GM18517 (cell line): ENCODE data around the gene E2F4.

Source experiments
- ATAC-seq: cut with Tn5 transposase; IDR thresholded peaks from one replicate; pipeline ENCODE4 v1.9.1; 2021; ENCODE audit warnings: mild to moderate bottlenecking, moderate library complexity; ENCODE audit not compliant: unreplicated experiment

E2F4 gene

DNA sequence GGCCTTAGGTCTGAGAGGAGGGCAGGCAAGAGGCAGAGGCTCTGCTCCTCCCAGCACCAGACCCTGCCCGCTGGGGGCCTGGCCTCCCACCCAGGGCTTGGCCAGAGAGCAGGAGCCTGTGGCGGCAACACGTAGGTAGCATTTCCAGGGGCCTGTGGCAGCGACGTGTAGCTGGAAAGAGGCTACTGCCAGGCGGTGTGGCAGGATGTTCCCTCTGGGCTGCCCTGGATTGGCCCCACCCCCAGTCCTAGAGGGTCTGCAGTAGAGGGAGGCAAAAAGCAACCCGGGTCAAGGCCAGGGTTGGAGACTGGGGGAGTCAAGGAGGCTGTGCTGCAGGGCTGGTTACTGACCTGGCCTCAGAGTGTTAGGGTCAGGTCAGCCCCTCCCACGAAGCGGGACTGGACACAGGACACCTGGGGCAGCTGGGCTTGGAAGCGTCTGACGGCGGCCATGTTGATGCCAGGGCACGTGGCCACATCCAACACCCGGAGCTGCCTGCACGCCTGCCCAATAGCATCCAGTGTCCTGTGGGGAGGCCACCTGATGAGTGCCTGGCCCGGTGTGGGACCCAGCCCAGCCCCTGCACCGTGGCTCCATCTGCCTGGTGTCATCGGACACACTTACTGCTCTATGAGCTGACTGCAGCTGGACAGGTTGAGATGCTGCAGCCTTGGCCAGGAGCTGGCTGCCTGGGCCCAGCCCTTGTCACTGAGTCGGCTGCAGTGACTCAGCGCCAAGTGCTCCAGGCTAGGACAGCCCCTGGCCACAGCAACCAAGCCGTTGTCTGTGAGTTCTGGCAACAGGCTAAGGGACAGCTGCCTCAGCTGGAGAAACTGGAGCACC lies 15.5 kb downstream of the E2F4 start:
- no peak for ATAC-seq

DNA sequence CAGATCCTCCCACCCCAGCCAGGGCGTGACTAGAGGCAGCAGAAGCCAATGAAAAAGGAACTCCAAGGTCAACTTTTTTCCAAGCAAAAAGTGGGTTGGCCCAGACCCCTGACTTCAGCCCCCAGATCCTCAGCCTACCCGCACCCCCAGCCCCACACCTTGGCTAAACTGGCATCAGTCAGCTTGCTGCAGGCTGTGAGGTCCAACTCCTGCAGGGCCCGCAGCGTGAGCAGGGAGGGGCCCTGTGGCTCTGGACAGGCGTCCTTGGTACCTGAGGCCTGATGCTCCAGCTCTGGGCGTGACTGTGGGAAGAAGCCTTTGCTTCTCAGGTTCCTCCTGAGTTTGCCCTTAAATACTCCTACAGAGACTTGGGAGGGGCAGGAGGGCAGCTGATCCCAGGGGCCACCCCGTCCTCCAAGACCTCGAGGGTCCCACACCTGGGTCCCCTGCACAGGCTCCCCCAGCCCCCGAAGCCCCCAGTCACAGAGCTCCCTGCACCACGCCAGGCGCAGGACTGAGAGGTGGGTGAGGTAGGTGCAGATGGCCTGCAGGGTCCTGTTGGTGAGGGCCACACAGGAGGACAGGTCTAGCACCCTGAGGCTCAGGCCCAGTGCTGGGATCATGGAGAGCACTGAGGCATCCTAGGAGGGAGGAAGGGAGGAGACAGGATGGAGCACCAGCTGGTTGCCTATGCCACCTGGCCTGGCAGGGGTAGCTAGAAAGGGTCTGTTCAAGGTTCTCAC lies 16.4 kb downstream of the E2F4 start:
- no peak for ATAC-seq

GRCh38 chr16:67209565-67209964 lies 17.6 kb downstream of the E2F4 start:
- ATAC-seq, result no peak

DNA sequence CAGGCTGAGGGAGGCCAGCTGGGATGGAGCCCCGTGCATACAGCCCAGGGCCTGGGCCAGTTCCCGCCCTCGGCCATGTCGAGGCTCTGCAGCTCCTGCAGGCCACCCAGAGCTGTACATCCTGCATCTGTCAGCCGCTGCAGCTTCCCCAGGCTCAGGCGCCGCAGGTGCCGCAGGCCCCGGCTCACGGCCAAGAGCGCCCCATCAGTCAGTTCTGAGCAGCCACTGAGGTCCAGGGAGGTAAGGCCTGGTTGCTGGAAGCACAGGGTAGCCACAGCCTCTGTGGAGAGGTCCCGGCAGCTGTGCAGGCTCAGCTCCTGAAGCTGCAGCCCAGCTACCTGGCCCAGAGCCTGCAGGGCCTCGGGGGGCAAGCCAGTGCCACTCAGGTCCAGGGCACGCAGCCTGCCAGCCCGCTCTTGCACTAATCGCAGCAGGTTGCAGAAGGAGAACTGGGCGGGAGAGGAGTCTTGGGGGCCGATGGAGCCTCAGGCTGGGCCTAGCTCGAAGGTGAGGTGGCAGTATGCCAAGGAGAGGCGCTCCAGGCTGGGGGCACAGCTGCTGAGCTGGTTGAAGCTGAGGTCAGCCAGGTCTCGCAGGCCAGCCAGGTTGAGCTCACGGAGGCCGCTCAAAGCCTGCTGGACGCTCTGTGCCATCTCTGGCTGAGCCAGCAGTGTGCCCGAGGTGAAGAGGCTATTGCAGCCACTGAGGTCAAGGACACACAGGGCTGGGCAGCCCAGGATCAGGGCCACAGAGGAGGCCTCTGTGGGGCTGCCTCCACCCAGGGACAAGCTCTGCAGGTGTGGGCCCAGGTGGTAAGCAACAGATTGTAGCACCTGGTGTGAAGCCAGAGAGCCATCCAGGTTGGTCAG lies 18.3 kb downstream of the E2F4 start:
- ATAC-seq, result no peak

DNA sequence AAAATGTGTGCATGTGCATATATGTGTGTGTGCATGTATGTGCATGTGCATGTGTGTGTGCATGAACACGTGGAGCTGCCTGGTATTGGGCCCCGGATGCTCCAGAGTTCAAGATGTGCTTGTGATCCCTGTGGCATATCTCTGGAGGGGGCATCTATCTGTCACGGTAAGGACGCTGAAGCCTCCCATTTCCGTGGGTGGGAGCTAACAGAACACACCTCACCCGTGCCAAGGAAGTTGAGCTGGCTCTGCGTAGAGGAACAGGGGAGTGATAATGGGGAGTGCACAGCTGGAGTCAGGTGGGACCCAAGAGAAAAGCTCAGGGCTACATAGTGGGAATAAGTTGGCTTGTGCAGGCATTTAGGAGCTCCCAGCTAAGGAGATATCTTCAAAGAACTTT lies 19.7 kb downstream of the E2F4 start:
- no peak for ATAC-seq

DNA sequence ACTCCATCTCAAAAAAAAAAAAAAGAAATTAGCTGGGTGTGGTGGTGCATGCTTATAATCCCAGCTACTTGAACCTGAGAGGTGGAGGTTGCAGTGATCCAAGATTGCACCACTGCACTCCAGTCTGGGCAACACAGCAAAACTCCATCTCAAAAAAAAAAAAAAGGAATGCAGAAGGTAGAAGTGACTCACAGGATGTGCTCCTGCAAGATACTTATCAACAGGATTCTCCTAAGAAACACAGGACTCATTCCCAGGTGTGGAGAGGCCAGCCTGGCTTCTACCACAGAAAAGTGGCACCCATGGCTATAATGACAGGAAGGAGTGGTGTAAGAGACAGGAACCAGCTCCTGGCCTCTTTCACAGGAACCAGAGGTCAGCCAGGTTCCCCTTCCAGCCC lies 20.8 kb downstream of the E2F4 start:
- no peak for ATAC-seq

- no peak for ATAC-seq
Measured at GRCh38 chr16:67213197-67214019, 21.5 kb downstream of the E2F4 start.

- no peak for ATAC-seq
Measured at GRCh38 chr16:67215706-67216105, 23.8 kb downstream of the E2F4 start.

DNA sequence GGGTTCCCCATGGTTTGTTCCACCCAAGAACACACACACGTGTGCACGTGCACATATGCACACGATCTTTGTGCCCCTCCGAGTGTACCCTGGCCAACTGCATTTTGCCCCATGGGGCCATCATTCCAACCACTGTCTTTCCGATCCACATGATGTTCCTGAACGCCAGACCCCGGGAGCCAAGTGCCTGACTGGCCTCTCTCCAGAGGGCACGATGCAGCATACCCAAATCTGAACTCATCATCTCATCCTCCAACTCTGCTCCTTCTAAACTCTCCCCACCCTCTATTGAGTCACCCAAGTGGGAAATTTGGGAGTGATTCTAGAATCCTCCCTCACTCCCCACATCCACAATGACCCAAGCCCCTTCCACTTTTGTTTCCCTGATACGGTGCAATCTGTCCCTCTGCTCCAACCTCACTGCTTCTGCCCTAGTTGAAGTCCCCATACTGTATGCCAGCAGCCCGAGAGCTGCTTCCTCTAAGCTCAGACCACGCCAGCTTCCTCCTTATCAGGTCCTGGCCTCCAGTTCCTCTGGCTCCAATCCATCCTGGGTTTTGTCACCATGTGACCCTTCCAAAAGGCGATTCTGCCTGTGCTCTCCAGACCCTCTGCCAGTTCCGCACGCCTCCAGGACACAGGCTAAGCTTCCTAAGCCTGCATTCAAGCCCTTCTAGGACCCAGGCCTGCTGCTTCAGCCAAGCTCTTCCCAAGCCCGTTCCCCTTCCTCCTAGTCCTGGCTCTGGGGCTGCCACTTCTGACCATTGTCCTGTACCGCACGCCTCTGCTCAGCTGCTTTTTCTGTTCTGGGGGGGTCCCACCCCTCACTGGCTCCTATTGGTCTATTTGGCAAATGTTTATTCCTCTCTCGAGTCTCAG lies 24.9 kb downstream of the E2F4 start:
- no peak for ATAC-seq

DNA sequence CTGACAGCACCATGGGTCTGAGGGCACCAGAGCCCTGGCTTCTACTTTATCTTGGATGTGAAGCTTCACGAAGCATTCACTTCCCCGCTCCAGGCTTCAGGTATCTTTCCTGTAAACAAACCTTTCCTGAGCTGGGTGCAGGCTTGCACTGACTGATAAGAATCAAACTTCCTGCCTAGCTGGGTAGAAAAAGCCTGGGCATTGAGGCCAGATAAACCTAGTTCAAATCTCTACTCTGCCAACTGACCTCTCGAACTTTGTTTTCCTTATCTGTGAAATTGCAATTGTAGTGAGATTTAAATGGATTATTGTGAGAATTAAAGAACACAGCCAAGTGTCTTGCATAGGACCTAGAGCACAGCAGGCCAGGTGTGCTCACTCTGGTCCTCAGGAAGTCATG lies 32.0 kb downstream of the E2F4 start:
- no peak for ATAC-seq

DNA sequence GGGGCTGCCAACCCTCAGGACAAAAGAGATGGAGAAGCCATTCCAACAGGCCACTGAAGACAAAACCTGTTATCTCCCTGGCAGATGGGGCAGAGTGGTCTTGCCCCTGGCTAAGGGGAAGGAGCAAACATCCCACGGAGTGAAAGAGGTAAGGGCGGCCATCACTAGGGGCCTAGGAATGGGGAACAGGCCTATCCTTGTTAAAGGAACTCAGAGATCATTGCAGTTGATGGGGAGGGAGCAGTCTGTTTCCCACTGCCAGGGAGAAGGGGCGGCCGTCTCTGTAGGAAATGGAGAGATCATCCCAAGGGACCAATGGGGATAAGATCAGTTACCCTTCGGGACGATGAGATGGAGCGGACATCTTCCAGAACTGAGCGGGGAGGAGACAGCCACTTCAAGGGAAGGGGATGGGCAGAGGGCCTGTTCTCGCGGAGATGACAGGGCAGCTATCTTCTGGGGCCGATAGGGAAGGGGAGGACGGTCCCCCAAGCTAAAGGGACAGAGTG lies 34.4 kb downstream of the E2F4 start:
- peak; percentile 21 for ATAC-seq

GRCh38 chr16:67226804-67227566 lies 35.0 kb downstream of the E2F4 start, which contains the start of gene TMEM208:
Gene TMEM208, plus strand, starts transcription at chr16:67227130. Its CDS starts 89 bp downstream, at chr16:67227219.
- peak; percentile 83 for ATAC-seq

GRCh38 chr16:67227567-67227921 lies 35.6 kb downstream of the E2F4 start:
- ATAC-seq, result no peak

- ATAC-seq, result no peak
Measured at GRCh38 chr16:67228034-67228785, 36.3 kb downstream of the E2F4 start.

DNA sequence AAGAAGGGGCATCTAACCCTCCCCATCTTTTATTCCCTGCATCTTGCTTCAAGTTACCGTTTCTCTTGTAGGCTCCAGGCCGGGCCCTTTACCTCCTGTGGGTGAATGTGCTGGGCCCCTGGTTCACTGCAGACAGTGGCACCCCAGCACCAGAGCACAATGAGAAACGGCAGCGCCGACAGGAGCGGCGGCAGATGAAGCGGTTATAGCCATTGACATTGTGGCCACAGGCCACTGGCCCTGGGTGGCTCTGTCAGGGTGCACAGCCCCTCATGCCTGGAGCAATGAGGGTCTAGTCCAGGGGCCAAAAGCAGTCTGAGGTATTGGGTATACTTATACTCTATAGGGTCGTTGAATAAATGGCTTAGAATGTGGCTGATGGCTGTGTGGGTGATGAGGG lies 37.0 kb downstream of the E2F4 start:
- no peak for ATAC-seq

- no peak for ATAC-seq
Measured at GRCh38 chr16:67229906-67230808, 38.2 kb downstream of the E2F4 start.
